Thoracic aorta endothelial cell (primary cell): Measurements from ENCODE around the gene APOA5. TPM values are rescaled to one million over a fixed set of nuclear protein-coding genes. Genes with fewer than 3 reads are reported as not detected.

Experiments
- total RNA-seq: library from RNA; depleted of rRNA; stranded (reverse); fragments of >200 nt; gene quantifications from 2 replicates; pipeline ENCODE4 v1.2.3, GENCODE V29; 2012

Gene APOA5, protein sequence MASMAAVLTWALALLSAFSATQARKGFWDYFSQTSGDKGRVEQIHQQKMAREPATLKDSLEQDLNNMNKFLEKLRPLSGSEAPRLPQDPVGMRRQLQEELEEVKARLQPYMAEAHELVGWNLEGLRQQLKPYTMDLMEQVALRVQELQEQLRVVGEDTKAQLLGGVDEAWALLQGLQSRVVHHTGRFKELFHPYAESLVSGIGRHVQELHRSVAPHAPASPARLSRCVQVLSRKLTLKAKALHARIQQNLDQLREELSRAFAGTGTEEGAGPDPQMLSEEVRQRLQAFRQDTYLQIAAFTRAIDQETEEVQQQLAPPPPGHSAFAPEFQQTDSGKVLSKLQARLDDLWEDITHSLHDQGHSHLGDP
- not detected in 2 replicates for total RNA-seq

DNA sequence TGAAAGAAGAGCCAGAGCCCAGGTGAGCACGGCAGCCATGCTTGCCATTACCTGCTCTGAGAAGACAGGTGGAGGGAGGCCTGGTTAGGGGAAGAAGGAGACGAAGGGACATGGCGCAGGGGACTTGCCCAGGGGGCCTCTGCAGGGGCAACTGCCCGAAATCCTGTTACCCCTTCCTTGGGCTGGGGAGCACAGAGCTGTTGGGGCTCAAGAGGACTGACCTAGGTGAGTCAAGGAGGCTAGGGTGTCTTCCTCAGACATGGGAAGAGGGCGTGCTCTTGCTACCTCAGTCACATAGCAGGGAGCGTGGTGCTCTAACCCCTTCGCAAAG, at the start of gene APOA5:
Gene APOA5 (minus strand): TSS at position 67 of the 331 bp plus-strand sequence. CDS start 19 bp downstream, at position 48.

DNA sequence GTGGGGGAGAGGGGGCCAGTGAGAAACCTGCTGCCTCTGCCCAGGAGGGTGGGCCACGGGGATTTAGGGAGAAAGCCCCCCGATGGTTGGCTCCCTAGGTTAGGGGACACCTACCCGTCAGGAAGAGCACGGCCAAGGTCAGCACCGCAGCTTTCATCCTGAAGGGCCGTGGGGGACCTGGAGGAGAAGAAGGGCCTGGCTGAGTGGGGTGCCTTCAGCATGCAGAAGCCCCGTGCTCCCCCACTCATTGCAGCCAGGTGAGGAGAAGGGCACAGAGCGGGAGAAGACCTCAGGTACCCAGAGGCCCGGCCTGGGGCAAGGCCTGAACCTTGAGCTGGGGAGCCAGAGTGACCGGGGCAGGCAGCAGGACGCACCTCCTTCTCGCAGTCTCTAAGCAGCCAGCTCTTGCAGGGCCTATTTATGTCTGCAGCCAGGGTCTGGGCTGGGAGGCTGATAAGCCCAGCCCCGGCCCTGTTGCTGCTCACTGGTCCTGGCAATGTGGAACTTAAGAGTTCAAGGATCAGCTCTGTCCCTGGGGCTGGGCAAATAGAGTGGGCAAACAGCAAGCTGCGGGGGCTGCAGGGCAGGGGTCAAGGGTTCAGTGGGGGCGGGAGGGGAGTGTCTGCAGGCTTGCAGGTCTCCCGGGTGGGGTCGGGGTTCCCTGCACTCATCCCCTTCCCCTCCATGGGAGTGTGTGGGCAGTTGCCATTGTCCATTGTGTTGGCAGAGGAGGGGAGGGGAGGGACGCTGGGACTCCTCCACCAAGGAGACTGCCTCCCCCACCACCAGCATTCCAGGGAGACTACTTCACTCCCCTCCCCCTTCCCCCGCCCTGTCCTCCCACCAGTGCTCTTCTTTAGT, 45.8 kb upstream of the APOA5 start, which contains the start of gene APOA1:
Gene APOA1 (minus strand): TSS at position 392 of the 861 bp plus-strand sequence. CDS start 235 bp downstream, at position 157.

GRCh38 chr11:116829525-116830183, 38.0 kb upstream of the APOA5 start, which contains the start of gene APOC3:
TSS of gene APOC3 (plus strand) at chr11:116829907. CDS start at chr11:116830583, 676 bp downstream.

GRCh38 chr11:116823031-116823843, 31.6 kb upstream of the APOA5 start, which contains the start of gene APOA4:
TSS of gene APOA4 (minus strand) at chr11:116823304. CDS start at chr11:116823191, 113 bp downstream.

DNA sequence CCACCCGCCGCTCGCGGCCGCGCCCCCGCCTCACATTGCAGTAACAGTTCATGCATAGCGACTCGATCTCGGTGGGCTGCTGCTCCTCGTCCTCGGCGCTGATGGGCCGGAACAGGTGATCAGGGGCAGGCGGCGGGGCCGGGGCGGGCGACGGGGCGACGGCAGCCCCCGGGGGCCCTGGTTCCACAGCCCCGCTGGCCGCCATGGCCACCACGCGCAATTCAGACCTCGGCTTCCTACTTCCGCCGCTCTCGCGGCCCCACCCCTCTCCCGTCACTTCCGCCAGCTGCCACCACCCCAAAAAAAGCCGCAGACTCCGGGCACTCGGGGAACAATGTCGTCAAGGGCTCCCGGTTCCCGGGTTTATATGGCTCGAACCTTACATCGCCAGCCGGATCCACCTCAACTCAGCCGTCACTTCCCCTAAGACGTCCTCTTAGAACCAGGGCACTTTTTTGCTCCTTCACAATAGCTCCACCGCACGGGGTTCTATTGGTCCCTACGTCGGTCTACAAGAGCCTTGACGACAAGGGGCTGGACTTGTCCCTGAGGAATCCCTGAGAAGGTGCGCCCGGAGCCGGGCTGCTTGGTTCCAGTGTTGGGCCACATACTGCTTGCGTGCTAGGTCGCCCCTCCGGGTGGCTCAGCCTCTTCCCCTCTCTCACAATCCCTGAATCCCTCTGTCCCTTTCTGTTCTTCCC, 3.7 kb downstream of the APOA5 start, which contains the start of gene ZPR1:
Gene ZPR1 (minus strand): TSS at position 238 of the 701 bp plus-strand sequence. CDS start 33 bp downstream, at position 205.

GRCh38 chr11:116772443-116773202, 19.1 kb downstream of the APOA5 start, which contains the start of gene BUD13:
TSS of gene BUD13 (minus strand) at chr11:116772987. CDS start at chr11:116772964, 23 bp downstream.

Other genes starting within 250 kb of the APOA5 start
- gene BUD13, start 18.9 kb downstream of the APOA5 start, total RNA-seq = 20.5 and 23.0 TPM in 2 replicates
- gene ZPR1, start 3.9 kb downstream of the APOA5 start, total RNA-seq = 41.5 and 51.3 TPM in 2 replicates
- gene APOA4, start 31.4 kb upstream of the APOA5 start, total RNA-seq = not detected in 2 replicates
- not detected in 2 replicates for gene APOC3, start 38.0 kb upstream of the APOA5 start, total RNA-seq
- gene APOA1, start 45.7 kb upstream of the APOA5 start, total RNA-seq = not detected in 2 replicates